ENCODE results near the gene FADS2. TPM values are rescaled to one million over a fixed set of nuclear protein-coding genes. Genes with fewer than 3 reads are reported as not detected.

FADS2 gene
- total and polyA plus RNA-seq, 9 of the 15 experiments (the other 6 are each of a cell fraction or from before 2014, with no cell fraction given), result 2.9 to 42.8 (median 16.2) TPM

DNA sequence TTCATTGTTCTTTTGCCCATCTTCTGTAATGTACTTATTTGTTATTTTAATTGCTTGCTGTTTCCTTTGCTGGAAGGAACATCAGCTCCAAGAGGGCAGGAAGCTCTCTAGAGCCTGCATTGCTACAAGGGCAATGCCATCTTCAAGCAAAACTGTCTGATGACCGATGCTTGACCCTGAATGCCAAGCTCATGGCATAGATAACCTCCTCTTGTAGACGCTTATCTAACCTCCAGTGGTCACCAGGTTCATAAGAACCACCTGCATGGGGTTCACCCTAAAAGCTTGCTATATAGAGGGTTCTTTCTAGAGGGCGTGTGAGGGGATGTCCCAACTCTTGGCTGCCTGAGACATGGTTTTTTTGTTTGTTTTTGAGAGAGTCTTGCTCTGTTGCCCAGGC is 46.8 kb downstream of the FADS2 start:
- no peaks in the 10 kb centered on the region for H3K9me3 ChIP-seq (replicated peaks; ENCODE audit: control insufficient read depth, insufficient read depth, low read depth, low read length)
- intact Hi-C loops (cut with micrococcal nuclease), result no loop called here
- ATAC-seq, result no peak
- ChIA-PET CTCF (ENCODE audit: low intra/inter-chr PET ratio) (no interaction called here), POLR2A (interaction anchor here (0.5 to 1.6 kb wide), 4 partner anchors 75 to 93 kb away, joined by 3 to 9 read pairs (median 4); partner anchors contain the start of gene BEST1)
- no peak overlapping the region for H3K4me2 ChIP-seq (ENCODE audit: insufficient read depth, low read length)
- BruUV-seq (replicated peaks), result no TSS peak
- H3K36me3 ChIP-seq (ENCODE audit: control insufficient read depth, insufficient read depth, low read length), result peaks cover 24% of the 10 kb centered on the region; the same call in 2 of the 3 replicates
- no peak overlapping the region for H2AFZ ChIP-seq (ENCODE audit: low read depth, low read length)
- no peak for FAIRE-seq
- no peak for DNase-seq (ENCODE audit: extremely low read depth in 1 of 4, low spot score in 3 of 4)
- H3K9me1 ChIP-seq (ENCODE audit: control insufficient read depth, insufficient read depth, low read length), result no peaks in the 10 kb centered on the region
- no peak overlapping the region for H3K27ac ChIP-seq (ENCODE audit: extremely low read depth, low read depth, low read length)
- WGBS (ENCODE audit: insufficient coverage, low coverage, missing lambda C conversion rate), result 59% methylated on average over 3 of the region's 3 CpGs
- no peaks in the 10 kb centered on the region for H4K20me1 ChIP-seq (replicated peaks; ENCODE audit: control insufficient read depth, insufficient read depth, low read length)
- H3K27me3 ChIP-seq (ENCODE audit: control insufficient read depth in 2 of 2, insufficient read depth in 2 of 2, low read length in 2 of 2), result no peaks in the 10 kb centered on the region
- in situ Hi-C loops (cut with MboI), result no loop called here
- H3K4me1 ChIP-seq (replicated peaks in 1 of 2; ENCODE audit: control insufficient read depth in 2 of 2, insufficient read depth in 2 of 2, low read length in 2 of 2), result peaks cover 16 to 71% of the 10 kb centered on the region in 2 experiments
- H3K79me2 ChIP-seq (ENCODE audit: control insufficient read depth, insufficient read depth, low read length), result no peaks in the 10 kb centered on the region
- no peak overlapping the region for H3K4me3 ChIP-seq
- no peak for TF ChIP-seq MTA2 (IDR thresholded peaks at IDR 0.05; ENCODE audit: low read depth)
- TF ChIP-seq, protein P1, sequence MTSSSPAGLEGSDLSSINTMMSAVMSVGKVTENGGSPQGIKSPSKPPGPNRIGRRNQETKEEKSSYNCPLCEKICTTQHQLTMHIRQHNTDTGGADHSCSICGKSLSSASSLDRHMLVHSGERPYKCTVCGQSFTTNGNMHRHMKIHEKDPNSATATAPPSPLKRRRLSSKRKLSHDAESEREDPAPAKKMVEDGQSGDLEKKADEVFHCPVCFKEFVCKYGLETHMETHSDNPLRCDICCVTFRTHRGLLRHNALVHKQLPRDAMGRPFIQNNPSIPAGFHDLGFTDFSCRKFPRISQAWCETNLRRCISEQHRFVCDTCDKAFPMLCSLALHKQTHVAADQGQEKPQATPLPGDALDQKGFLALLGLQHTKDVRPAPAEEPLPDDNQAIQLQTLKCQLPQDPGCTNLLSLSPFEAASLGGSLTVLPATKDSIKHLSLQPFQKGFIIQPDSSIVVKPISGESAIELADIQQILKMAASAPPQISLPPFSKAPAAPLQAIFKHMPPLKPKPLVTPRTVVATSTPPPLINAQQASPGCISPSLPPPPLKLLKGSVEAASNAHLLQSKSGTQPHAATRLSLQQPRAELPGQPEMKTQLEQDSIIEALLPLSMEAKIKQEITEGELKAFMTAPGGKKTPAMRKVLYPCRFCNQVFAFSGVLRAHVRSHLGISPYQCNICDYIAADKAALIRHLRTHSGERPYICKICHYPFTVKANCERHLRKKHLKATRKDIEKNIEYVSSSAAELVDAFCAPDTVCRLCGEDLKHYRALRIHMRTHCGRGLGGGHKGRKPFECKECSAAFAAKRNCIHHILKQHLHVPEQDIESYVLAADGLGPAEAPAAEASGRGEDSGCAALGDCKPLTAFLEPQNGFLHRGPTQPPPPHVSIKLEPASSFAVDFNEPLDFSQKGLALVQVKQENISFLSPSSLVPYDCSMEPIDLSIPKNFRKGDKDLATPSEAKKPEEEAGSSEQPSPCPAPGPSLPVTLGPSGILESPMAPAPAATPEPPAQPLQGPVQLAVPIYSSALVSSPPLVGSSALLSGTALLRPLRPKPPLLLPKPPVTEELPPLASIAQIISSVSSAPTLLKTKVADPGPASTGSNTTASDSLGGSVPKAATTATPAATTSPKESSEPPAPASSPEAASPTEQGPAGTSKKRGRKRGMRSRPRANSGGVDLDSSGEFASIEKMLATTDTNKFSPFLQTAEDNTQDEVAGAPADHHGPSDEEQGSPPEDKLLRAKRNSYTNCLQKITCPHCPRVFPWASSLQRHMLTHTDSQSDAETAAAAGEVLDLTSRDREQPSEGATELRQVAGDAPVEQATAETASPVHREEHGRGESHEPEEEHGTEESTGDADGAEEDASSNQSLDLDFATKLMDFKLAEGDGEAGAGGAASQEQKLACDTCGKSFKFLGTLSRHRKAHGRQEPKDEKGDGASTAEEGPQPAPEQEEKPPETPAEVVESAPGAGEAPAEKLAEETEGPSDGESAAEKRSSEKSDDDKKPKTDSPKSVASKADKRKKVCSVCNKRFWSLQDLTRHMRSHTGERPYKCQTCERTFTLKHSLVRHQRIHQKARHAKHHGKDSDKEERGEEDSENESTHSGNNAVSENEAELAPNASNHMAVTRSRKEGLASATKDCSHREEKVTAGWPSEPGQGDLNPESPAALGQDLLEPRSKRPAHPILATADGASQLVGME (CRISPR knock-in tag; IDR thresholded peaks at IDR 0.05), result no peak
- TF ChIP-seq NFRKB (IDR thresholded peaks at IDR 0.05; ENCODE audit: low read depth), result no peak
- no peak for TF ChIP-seq XRCC4 (IDR thresholded peaks at IDR 0.05; ENCODE audit: extremely low read depth, insufficient read depth, insufficient read length)
- TF ChIP-seq, protein P2, sequence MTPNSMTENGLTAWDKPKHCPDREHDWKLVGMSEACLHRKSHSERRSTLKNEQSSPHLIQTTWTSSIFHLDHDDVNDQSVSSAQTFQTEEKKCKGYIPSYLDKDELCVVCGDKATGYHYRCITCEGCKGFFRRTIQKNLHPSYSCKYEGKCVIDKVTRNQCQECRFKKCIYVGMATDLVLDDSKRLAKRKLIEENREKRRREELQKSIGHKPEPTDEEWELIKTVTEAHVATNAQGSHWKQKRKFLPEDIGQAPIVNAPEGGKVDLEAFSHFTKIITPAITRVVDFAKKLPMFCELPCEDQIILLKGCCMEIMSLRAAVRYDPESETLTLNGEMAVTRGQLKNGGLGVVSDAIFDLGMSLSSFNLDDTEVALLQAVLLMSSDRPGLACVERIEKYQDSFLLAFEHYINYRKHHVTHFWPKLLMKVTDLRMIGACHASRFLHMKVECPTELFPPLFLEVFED (CRISPR knock-in tag; conservative IDR thresholded peaks at IDR 0.05), result no peak
- TF ChIP-seq, protein P3, sequence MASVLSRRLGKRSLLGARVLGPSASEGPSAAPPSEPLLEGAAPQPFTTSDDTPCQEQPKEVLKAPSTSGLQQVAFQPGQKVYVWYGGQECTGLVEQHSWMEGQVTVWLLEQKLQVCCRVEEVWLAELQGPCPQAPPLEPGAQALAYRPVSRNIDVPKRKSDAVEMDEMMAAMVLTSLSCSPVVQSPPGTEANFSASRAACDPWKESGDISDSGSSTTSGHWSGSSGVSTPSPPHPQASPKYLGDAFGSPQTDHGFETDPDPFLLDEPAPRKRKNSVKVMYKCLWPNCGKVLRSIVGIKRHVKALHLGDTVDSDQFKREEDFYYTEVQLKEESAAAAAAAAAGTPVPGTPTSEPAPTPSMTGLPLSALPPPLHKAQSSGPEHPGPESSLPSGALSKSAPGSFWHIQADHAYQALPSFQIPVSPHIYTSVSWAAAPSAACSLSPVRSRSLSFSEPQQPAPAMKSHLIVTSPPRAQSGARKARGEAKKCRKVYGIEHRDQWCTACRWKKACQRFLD (CRISPR knock-in tag; IDR thresholded peaks at IDR 0.05), result no peak
- TF ChIP-seq COPS2 (conservative IDR thresholded peaks at IDR 0.05), result no peak
- TF ChIP-seq, protein P4, sequence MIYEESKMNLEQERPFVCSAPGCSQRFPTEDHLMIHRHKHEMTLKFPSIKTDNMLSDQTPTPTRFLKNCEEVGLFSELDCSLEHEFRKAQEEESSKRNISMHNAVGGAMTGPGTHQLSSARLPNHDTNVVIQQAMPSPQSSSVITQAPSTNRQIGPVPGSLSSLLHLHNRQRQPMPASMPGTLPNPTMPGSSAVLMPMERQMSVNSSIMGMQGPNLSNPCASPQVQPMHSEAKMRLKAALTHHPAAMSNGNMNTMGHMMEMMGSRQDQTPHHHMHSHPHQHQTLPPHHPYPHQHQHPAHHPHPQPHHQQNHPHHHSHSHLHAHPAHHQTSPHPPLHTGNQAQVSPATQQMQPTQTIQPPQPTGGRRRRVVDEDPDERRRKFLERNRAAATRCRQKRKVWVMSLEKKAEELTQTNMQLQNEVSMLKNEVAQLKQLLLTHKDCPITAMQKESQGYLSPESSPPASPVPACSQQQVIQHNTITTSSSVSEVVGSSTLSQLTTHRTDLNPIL (CRISPR knock-in tag; IDR thresholded peaks at IDR 0.05), result no peak
- TF ChIP-seq, protein P5, sequence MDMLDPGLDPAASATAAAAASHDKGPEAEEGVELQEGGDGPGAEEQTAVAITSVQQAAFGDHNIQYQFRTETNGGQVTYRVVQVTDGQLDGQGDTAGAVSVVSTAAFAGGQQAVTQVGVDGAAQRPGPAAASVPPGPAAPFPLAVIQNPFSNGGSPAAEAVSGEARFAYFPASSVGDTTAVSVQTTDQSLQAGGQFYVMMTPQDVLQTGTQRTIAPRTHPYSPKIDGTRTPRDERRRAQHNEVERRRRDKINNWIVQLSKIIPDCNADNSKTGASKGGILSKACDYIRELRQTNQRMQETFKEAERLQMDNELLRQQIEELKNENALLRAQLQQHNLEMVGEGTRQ (CRISPR knock-in tag; IDR thresholded peaks at IDR 0.05), result no peak
- no peak for TF ChIP-seq ZNF239 (CRISPR knock-in tag; IDR thresholded peaks at IDR 0.05)
- TF ChIP-seq ZKSCAN1 (IDR thresholded peaks at IDR 0.05; ENCODE audit: low read depth, low read length), result no peak
- no peak for TF ChIP-seq MEIS2 (IDR thresholded peaks at IDR 0.05; ENCODE audit: partially characterized antibody)
- TF ChIP-seq EGR1 (conservative IDR thresholded peaks at IDR 0.05), result no peak
- no peak overlapping the region for H3K9ac ChIP-seq (ENCODE audit: insufficient read depth in 1 of 2, low read depth in 2 of 2, low read length in 2 of 2)
